Lower leg skin (tissue), 3 donors: ENCODE data around the gene NINJ2.

Source experiments
- POLR2A ChIP-seq, 2 donors: fragments of 450-650 bp; IDR thresholded peaks; one replicate each; pipeline ENCODE4 v1.6.1; 2016 to 2017; ENCODE audit warnings: antibody characterized with exemption in 2 of 2, mild to moderate bottlenecking in 1 of 2, moderate library complexity in 1 of 2
- TF ChIP-seq, protein P1 (sequence below), 3 donors: fragments of 450-650 bp; IDR thresholded peaks; one replicate each; pipeline ENCODE4 v1.5.1; 2016; ENCODE audit warnings: antibody characterized with exemption in 3 of 3, mild to moderate bottlenecking in 3 of 3, moderate library complexity in 2 of 3

DNA sequence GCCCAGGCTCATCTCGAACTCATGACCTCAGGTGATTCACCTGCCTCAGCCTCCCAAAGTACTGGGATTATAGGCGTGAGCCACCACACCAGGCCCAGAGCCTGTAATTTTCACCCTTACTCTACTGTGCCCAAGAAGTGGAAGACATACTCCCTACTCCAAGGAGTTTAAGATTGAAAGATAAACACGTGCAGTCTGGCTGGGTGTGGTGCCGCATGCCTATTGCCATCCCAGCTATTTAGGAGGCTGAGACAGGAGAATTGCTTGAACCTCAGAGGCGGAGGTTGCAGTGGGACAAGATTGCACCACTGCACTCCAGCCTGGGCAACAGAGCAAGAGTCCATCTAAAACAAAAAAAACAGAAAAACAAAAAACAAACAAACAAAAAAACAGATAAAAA is 90.0 kb downstream of the NINJ2 start:
- TF ChIP-seq, protein P1, sequence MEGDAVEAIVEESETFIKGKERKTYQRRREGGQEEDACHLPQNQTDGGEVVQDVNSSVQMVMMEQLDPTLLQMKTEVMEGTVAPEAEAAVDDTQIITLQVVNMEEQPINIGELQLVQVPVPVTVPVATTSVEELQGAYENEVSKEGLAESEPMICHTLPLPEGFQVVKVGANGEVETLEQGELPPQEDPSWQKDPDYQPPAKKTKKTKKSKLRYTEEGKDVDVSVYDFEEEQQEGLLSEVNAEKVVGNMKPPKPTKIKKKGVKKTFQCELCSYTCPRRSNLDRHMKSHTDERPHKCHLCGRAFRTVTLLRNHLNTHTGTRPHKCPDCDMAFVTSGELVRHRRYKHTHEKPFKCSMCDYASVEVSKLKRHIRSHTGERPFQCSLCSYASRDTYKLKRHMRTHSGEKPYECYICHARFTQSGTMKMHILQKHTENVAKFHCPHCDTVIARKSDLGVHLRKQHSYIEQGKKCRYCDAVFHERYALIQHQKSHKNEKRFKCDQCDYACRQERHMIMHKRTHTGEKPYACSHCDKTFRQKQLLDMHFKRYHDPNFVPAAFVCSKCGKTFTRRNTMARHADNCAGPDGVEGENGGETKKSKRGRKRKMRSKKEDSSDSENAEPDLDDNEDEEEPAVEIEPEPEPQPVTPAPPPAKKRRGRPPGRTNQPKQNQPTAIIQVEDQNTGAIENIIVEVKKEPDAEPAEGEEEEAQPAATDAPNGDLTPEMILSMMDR (IDR thresholded peaks at IDR 0.05) = no peak
- no peak for TF ChIP-seq POLR2A (IDR thresholded peaks at IDR 0.05)
